Heart right ventricle (tissue), 16 donors: ENCODE results near the gene GNAO1. TPM values are rescaled to one million over a fixed set of nuclear protein-coding genes. Genes with fewer than 3 reads are reported as not detected.

Experiments used
- ATAC-seq, 8 donors: fragments of 200-7000 bp; cut with Tn5 transposase; one replicate each; pipeline ENCODE4 v1.9.1; 2020; ENCODE audit warnings: mild to moderate bottlenecking in 8 of 8, moderate library complexity in 8 of 8, moderate number of reproducible peaks in 1 of 8
- DNase-seq, 2 donors: peaks; one replicate each; pipeline ENCODE4 v3.0.0-alpha.2; 2020
- H3K27ac ChIP-seq, 10 donors: fragments of 200-600 bp; sonication (generic) in 2 of 10; one replicate each; pipeline versions ENCODE4 v1.5.0 to v1.8.0; 2020 to 2022; ENCODE audit warnings: mild to moderate bottlenecking in 3 of 10
- H3K27me3 ChIP-seq, 7 donors: fragments of 200-600 bp; one replicate each; pipeline ENCODE4 v1.8.0; 2021 to 2022; ENCODE audit warnings: mild to moderate bottlenecking in 2 of 7
- H3K36me3 ChIP-seq, 9 donors: fragments of 200-600 bp; sonication (generic) in 1 of 9; one replicate each; pipeline versions ENCODE4 v1.5.0 to v1.8.0; 2020 to 2022; ENCODE audit warnings: mild to moderate bottlenecking in 2 of 9
- H3K4me1 ChIP-seq, 9 donors: fragments of 200-600 bp; sonication (generic) in 1 of 9; one replicate each; pipeline versions ENCODE4 v1.5.0 to v1.8.0; 2020 to 2022; ENCODE audit warnings: mild to moderate bottlenecking in 4 of 9
- H3K4me3 ChIP-seq, 10 donors: fragments of 200-600 bp; sonication (generic) in 2 of 10; one replicate each; pipeline versions ENCODE4 v1.5.0 to v1.8.0; 2020 to 2022; ENCODE audit warnings: mild to moderate bottlenecking in 7 of 10, moderate library complexity in 2 of 10
- H3K9me3 ChIP-seq, 11 donors: fragments of 200-600 bp in 10 of 11; sonication (generic) in 2 of 11; one replicate each; pipeline versions ENCODE4 v1.5.0 to v1.8.0; 2013 to 2022; ENCODE audit warnings: mild to moderate bottlenecking in 2 of 11, control low read depth in 1 of 11, moderate library complexity in 1 of 11
- WGBS, 2 donors: extraction: QIAGEN DNeasy Blood & Tissue Kit; methylation state at CpG; one replicate each; pipeline ENCODE4 v1.1.7; 2013; ENCODE audit warnings: inconsistent platforms in 1 of 2; 5-methylcytosine and 5-hydroxymethylcytosine counted together
- intact Hi-C, 10 donors: fragments of 100-400 bp; cut with DNase I; formaldehyde crosslinking; loops; one replicate each; pipeline versions ENCODE4 v1.11.1 to v1.14.2; 2022
- polyA plus RNA-seq, 2 donors: library from polyadenylated mRNA; stranded (reverse); fragments of 200-250 nt; gene quantifications; one replicate each; pipeline ENCODE4 v1.2.3, GENCODE V29; 2013
- total RNA-seq, 10 donors: library from RNA; stranded (reverse); fragmentation: NEBNext Ultra II Directional in 3 of 10; extraction: Animal tissue kit (Norgen Biotek cat#: 25700) in 3 of 10; gene quantifications; one replicate each; pipeline versions ENCODE4 v1.2.1 to v1.2.4, GENCODE V29; 2021 to 2023
- TF ChIP-seq, protein P1 (sequence below), 9 donors: fragments of 200-600 bp; sonication (generic) in 2 of 9; IDR thresholded peaks; one replicate each; pipeline versions ENCODE4 v1.5.0 to v1.8.0; 2021 to 2022; ENCODE audit warnings: antibody characterized with exemption in 9 of 9, mild to moderate bottlenecking in 5 of 9, moderate library complexity in 1 of 9
- donor health status: Arrhythmogenic right ventricular cardiomyopathy.
- donor health status: ischemic (EF 13 %, LVEDD 7.1; RV severe dilation, severe dysfunction).
- donor health status: healthy with polysubstance abuse.
- donor health status: DM: no; HTN: yes; CAD: no.
- donor health status: DM: no; HTN: no; CAD: no.
- donor health status: ischemic (EF 25% LVEDD 6.9; RV normal size, moderate dysfunction).
- donor health status: ischemic (EF 25% LVEDD 5.7; RV mildly dilated, moderate dysfunction).
- donor health status: healthy.
- donor health status: DM: yes; HTN: yes; CAD: no.
- donor health status: Ischemic cardiomyopathy.
- donor health status: ischemic (EF 35%, LVEDD 5.7; RV mildly dilated, moderate dysfunction).
- donor health status: nonischemic (EF 11% LVEDD 7.7; RV severe dilation, severe dysfunction).
- donor health status: DM: yes; HTN: yes; CAD: no.
- donor health status: PGD.
- donor health status: ischemic (EF 29% LVEDD 5.4; RV normal size, mild dysfunction).
- donor health status: nonischemic (EF 23%, LVEDD 6.1; RV moderate dilation, normal function).

The GNAO1 gene
- total and polyA plus RNA-seq, 12 donors, result 1.4 to 36.7 (median 13.5) TPM

DNA sequence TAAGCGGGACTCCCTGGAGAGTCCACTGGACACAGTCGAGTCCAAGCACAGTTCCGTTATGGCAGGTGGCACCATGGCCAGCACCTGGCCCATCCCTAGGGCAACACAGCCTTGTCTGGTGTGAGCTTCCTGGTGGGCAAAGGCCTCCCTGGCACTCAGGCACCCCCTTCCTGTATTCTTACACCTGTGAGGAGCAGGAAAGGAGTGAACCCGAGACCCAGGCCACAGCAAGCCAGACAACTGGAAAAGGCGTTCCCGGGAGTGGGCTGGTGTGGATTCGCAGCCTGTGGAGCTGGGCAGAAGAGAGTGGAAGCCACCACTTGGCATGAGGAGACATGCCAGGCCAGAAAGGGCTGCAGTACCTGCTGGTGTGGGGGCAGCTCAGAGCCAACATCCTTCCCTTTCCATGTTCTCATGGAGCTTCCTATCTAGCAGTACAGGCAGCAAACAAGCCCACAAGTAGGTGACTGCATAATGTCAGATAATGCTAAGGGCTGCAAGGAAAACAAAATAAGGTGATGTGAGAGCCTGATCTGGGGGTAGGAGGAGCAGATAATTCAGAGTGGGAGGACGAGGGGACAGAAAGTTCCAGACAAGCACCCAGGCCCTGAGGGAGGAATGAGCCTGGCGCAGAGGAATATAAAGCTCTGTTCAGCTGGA is 87.0 kb downstream of the GNAO1 start:
- 93 to 96% methylated on average over 9 of the region's 9 CpGs for WGBS, 2 donors
- TF ChIP-seq, protein P1, sequence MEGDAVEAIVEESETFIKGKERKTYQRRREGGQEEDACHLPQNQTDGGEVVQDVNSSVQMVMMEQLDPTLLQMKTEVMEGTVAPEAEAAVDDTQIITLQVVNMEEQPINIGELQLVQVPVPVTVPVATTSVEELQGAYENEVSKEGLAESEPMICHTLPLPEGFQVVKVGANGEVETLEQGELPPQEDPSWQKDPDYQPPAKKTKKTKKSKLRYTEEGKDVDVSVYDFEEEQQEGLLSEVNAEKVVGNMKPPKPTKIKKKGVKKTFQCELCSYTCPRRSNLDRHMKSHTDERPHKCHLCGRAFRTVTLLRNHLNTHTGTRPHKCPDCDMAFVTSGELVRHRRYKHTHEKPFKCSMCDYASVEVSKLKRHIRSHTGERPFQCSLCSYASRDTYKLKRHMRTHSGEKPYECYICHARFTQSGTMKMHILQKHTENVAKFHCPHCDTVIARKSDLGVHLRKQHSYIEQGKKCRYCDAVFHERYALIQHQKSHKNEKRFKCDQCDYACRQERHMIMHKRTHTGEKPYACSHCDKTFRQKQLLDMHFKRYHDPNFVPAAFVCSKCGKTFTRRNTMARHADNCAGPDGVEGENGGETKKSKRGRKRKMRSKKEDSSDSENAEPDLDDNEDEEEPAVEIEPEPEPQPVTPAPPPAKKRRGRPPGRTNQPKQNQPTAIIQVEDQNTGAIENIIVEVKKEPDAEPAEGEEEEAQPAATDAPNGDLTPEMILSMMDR (IDR thresholded peaks at IDR 0.05), result no peak
- peak in 1 of 8 donors; percentile 19 for ATAC-seq
- peaks cover 0 to 11% (median 7%) of the 10 kb centered on the region in 9 donors for H3K4me1 ChIP-seq
- H3K27ac ChIP-seq, result no peak overlapping the region
- H3K27me3 ChIP-seq, result no peaks in the 10 kb centered on the region
- peaks cover 0 to 5% (median 0%) of the 10 kb centered on the region in 11 donors for H3K9me3 ChIP-seq
- H3K36me3 ChIP-seq, result no peaks in the 10 kb centered on the region
- no peak overlapping the region for H3K4me3 ChIP-seq
- no peak for DNase-seq
- intact Hi-C loops, result loop anchor here in 1 of 10 donors (10.0 kb wide), 1 partner anchor 174 kb away; no protein-coding TSS in a partner anchor

DNA sequence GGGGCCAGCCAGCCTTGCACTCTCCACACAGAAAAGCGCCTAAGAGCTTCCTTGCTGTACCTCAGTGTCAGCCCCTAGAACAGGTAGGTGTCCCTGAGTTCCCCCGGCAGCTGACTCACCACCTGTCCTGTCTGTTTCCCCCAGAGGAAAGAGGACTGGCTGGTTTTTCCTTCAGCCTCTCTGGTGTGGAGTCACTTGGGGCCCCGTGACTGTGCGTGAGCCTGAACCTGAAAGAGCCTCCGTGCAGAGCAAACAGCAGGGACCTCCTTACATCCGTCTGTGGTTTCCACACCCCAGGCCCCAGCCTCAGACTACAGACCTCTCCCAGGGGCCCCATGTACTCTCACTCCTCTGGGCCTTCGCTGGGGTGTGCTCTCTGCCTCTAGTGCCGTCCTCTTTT is 87.8 kb downstream of the GNAO1 start:
- H3K36me3 ChIP-seq, result no peaks in the 10 kb centered on the region
- H3K4me1 ChIP-seq, result peaks cover 0 to 11% (median 7%) of the 10 kb centered on the region in 9 donors
- no peak for DNase-seq
- H3K27me3 ChIP-seq, result no peaks in the 10 kb centered on the region
- H3K27ac ChIP-seq, result peak overlapping the region in 1 of 10 donors; percentile 20
- TF ChIP-seq, protein P1 (IDR thresholded peaks at IDR 0.05), result no peak
- 84 to 93% methylated on average over 8 of the region's 8 CpGs for WGBS, 2 donors
- H3K9me3 ChIP-seq, result peaks cover 0 to 5% (median 0%) of the 10 kb centered on the region in 11 donors
- ATAC-seq, result peak in 4 of 8 donors; percentile 11 to 53 (median 37)
- intact Hi-C loops, result loop anchor here in 1 of 10 donors (10.0 kb wide), 1 partner anchor 174 kb away; no protein-coding TSS in a partner anchor
- H3K4me3 ChIP-seq, result peak overlapping the region in 1 of 10 donors; percentile 2

DNA sequence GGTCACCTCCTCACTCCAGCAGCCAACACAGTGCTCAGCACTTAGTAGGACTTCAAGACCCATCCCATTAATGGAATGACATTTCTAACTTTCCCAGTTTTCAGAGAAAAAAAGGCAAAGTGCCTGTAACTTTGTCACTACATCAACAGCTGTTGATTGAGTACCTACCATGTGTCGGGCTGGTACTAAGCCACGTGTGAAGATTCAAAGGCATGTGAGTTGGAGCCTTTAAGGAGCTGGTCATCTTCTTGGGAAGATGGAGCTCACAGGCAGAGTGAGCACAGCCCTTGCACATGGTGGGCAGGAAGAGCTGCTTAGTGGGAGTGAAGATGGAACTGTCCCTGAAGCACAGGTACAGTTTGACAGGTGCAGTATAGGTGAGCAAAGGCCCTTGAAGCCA is 88.6 kb downstream of the GNAO1 start:
- TF ChIP-seq, protein P1 (IDR thresholded peaks at IDR 0.05), result no peak
- Histone ChIP-seq H3K27ac (no peak overlapping the region), H3K27me3 (no peaks in the 10 kb centered on the region), H3K9me3 (no peaks in the 10 kb centered on the region), H3K4me3 (no peak overlapping the region), H3K36me3 (no peaks in the 10 kb centered on the region), H3K4me1 (peaks cover 0 to 11% (median 7%) of the 10 kb centered on the region in 9 donors)
- no peak for DNase-seq
- ATAC-seq, result no peak
- intact Hi-C loops, result loop anchor here in 1 of 10 donors (10.0 kb wide), 1 partner anchor 175 kb away; no protein-coding TSS in a partner anchor
- 93 to 95% methylated on average over 2 of the region's 2 CpGs for WGBS, 2 donors

DNA sequence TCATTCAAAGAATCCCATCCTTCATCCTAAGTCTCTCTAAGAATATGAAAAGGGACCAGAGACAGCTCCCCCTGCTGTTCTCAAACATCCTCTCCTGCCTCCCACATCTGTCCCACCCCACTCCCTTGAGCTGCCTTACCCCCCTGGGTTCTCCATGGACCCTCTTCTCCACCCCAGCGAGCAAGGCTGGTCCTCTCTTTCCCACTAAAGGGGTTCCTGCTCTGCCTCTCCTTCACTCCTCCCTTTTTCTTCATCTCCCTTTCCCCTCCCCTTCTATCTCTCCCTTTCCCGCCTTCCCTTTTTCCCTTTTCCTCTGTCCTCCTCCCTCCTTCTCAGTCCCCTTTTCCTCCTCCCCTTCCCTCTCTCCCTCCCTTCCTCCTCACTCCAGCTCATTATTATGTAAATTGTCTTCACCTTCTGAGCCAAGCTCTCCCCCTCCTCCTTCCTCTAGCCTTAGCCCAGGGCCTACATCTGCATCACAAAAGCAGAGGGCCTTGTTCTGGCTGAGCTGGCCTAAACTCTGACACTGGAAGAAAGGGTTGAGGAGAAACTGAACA is 90.0 kb downstream of the GNAO1 start:
- Histone ChIP-seq H3K4me1 (peaks cover 0 to 11% (median 7%) of the 10 kb centered on the region in 9 donors), H3K4me3 (no peak overlapping the region), H3K27ac (no peak overlapping the region), H3K27me3 (no peaks in the 10 kb centered on the region), H3K36me3 (no peaks in the 10 kb centered on the region), H3K9me3 (no peaks in the 10 kb centered on the region)
- no peak for DNase-seq
- intact Hi-C loops, result no loop called here
- no peak for ATAC-seq
- WGBS, 2 donors, result 82 to 85% methylated on average over 2 of the region's 2 CpGs
- TF ChIP-seq, protein P1 (IDR thresholded peaks at IDR 0.05), result peak in 7 of 9 donors; percentile 8 to 42 (median 29)
